Activated CD8-positive, alpha-beta memory T cell treated with anti-CD3 and anti-CD28 coated beads, Interleukin-2, amount 50 U/mL, for 48 hours (primary cell): Measurements from ENCODE around the gene RNF14.

Experiments used
- DNase-seq: peaks from one replicate; pipeline ENCODE4 v3.0.0-alpha.2; 2020

Gene RNF14

GRCh38 chr5:141949511-141949910 is 19.4 kb upstream of the RNF14 start:
- DNase-seq = no peak

GRCh38 chr5:141950207-141951005 is 18.5 kb upstream of the RNF14 start:
- no peak for DNase-seq

- peak; percentile 71 for DNase-seq
Observed at GRCh38 chr5:141951332-141951781, 17.5 kb upstream of the RNF14 start.

- DNase-seq = no peak
Observed at GRCh38 chr5:141952020-141952419, 16.9 kb upstream of the RNF14 start.

GRCh38 chr5:141954194-141954593 is 14.7 kb upstream of the RNF14 start:
- peak; percentile 23 for DNase-seq

- DNase-seq = peak; percentile 48
Observed at GRCh38 chr5:141957367-141957996, 11.4 kb upstream of the RNF14 start.

- DNase-seq = peak; percentile 62
Observed at GRCh38 chr5:141958113-141958512, 10.8 kb upstream of the RNF14 start, which contains the start of gene PCDH12. TSS of gene PCDH12 (minus strand) at chr5:141958202. CDS start at chr5:141957851, 351 bp downstream.

- peak; percentile 54 for DNase-seq
Observed at GRCh38 chr5:141958546-141959172, 10.2 kb upstream of the RNF14 start.

GRCh38 chr5:141960018-141960417 is 8.9 kb upstream of the RNF14 start:
- peak; percentile 68 for DNase-seq

GRCh38 chr5:141960449-141961323 is 8.2 kb upstream of the RNF14 start:
- DNase-seq = peak; percentile 95

GRCh38 chr5:141961466-141961865 is 7.4 kb upstream of the RNF14 start:
- DNase-seq = no peak

GRCh38 chr5:141963701-141964100 is 5.2 kb upstream of the RNF14 start:
- DNase-seq = no peak

- no peak for DNase-seq
Observed at GRCh38 chr5:141965071-141965470, 3.8 kb upstream of the RNF14 start.

- no peak for DNase-seq
Observed at GRCh38 chr5:141966275-141966962, 2.5 kb upstream of the RNF14 start.

GRCh38 chr5:141966963-141967333 is 2.0 kb upstream of the RNF14 start:
- no peak for DNase-seq

- DNase-seq = no peak
Observed at GRCh38 chr5:141969783-141970771, 1.2 kb downstream of the RNF14 start.

- no peak for DNase-seq
Observed at GRCh38 chr5:141973871-141974595, 5.1 kb downstream of the RNF14 start.

- DNase-seq = no peak
Observed at GRCh38 chr5:141976176-141976575, 7.3 kb downstream of the RNF14 start.

GRCh38 chr5:141978389-141978788 is 9.5 kb downstream of the RNF14 start:
- DNase-seq = no peak

- DNase-seq = no peak
Observed at GRCh38 chr5:141982626-141983025, 13.7 kb downstream of the RNF14 start.
